SK-N-SH treated with all-trans-retinoic acid at 6 μM for 48 hours (cell line): ENCODE results near the gene C5.

Experiments
- ATAC-seq: fragments of 200-7000 bp; cut with Tn5 transposase; 3 replicates; pipeline ENCODE4 v1.9.1; 2020; ENCODE audit warnings: mild to moderate bottlenecking, moderate library complexity
- ARNTL ChIP-seq: fragments of 450-650 bp; formaldehyde crosslinking; IDR thresholded peaks from 2 replicates; pipeline ENCODE4 v1.5.0; 2020; ENCODE audit warnings: low read depth, mild to moderate bottlenecking, moderate library complexity, borderline replicate concordance
- BACH2 ChIP-seq: fragments of 250-450 bp; sonication (Bioruptor Pico); IDR thresholded peaks from 2 replicates; pipeline ENCODE4 v1.9.0; 2021; ENCODE audit warnings: mild to moderate bottlenecking, borderline replicate concordance
- CREB5 ChIP-seq: fragments of 250-450 bp; sonication (Bioruptor Pico); IDR thresholded peaks from 2 replicates; pipeline ENCODE4 v1.5.1; 2020; ENCODE audit warnings: low read depth, mild to moderate bottlenecking, moderate library complexity
- CSDC2 ChIP-seq: fragments of 250-450 bp; sonication (Bioruptor Pico); IDR thresholded peaks from 2 replicates; pipeline ENCODE4 v1.5.0; 2020; ENCODE audit warnings: mild to moderate bottlenecking, moderate library complexity
- CSRNP3 ChIP-seq: fragments of 250-450 bp; sonication (Bioruptor Pico); IDR thresholded peaks from 2 replicates; pipeline ENCODE4 v1.5.1; 2021; ENCODE audit warnings: mild to moderate bottlenecking, moderate library complexity
- ESRRG ChIP-seq: fragments of 250-450 bp; sonication (Bioruptor Pico); IDR thresholded peaks from 2 replicates; pipeline ENCODE4 v1.6.1; 2021; ENCODE audit warnings: mild to moderate bottlenecking
- GLIS3 ChIP-seq: fragments of 250-450 bp; sonication (Bioruptor Pico); IDR thresholded peaks from 2 replicates; pipeline ENCODE4 v1.5.0; 2020; ENCODE audit warnings: mild to moderate bottlenecking, moderate library complexity
- ISL1 ChIP-seq: fragments of 250-450 bp; sonication (Bioruptor Pico); IDR thresholded peaks from 2 replicates; pipeline ENCODE4 v2.1.2; 2022; ENCODE audit warnings: mild to moderate bottlenecking, moderate library complexity
- OSR1 ChIP-seq: fragments of 250-450 bp; sonication (Bioruptor Pico); IDR thresholded peaks from 2 replicates; pipeline ENCODE4 v1.8.0; 2022; ENCODE audit warnings: moderate library complexity, mild to moderate bottlenecking, inconsistent platforms
- PATZ1 ChIP-seq: fragments of 250-450 bp; sonication (Bioruptor Pico); IDR thresholded peaks from 2 replicates; pipeline ENCODE4 v1.8.0; 2020; ENCODE audit warnings: mild to moderate bottlenecking, moderate library complexity, borderline replicate concordance
- PPARA ChIP-seq: fragments of 250-450 bp; sonication (Bioruptor Pico); IDR thresholded peaks from 2 replicates; pipeline ENCODE4 v1.5.0; 2020; ENCODE audit warnings: mild to moderate bottlenecking, borderline replicate concordance
- RARB ChIP-seq: fragments of 250-450 bp; sonication (Bioruptor Pico); IDR thresholded peaks from 2 replicates; pipeline ENCODE4 v1.8.0; 2021; ENCODE audit warnings: mild to moderate bottlenecking, moderate library complexity
- SNAI2 ChIP-seq: fragments of 250-450 bp; sonication (Bioruptor Pico); IDR thresholded peaks from 2 replicates; pipeline ENCODE4 v1.5.0; 2020; ENCODE audit warnings: mild to moderate bottlenecking, moderate library complexity
- TCF4 ChIP-seq: fragments of 250-450 bp; sonication (Bioruptor Pico); IDR thresholded peaks from 2 replicates; pipeline ENCODE4 v1.8.0; 2021; ENCODE audit warnings: mild to moderate bottlenecking, moderate library complexity, borderline replicate concordance
- TOX ChIP-seq: fragments of 250-450 bp; sonication (Bioruptor Pico); IDR thresholded peaks from 2 replicates; pipeline ENCODE4 v1.8.0; 2021; ENCODE audit warnings: mild to moderate bottlenecking, moderate library complexity, borderline replicate concordance
- ZC3H10 ChIP-seq: fragments of 250-450 bp; sonication (Bioruptor Pico); IDR thresholded peaks from 2 replicates; pipeline ENCODE4 v1.5.1; 2021; ENCODE audit warnings: mild to moderate bottlenecking, moderate library complexity
- ZFP3 ChIP-seq: fragments of 250-450 bp; sonication (Bioruptor Pico); IDR thresholded peaks from 2 replicates; pipeline ENCODE4 v1.5.0; 2020; ENCODE audit warnings: mild to moderate bottlenecking, moderate library complexity
- ZFP30 ChIP-seq: fragments of 450-650 bp; formaldehyde crosslinking; IDR thresholded peaks from 2 replicates; pipeline ENCODE4 v1.5.0; 2022; ENCODE audit warnings: mild to moderate bottlenecking, moderate library complexity
- ZNF565 ChIP-seq: fragments of 450-650 bp; formaldehyde crosslinking; conservative IDR thresholded peaks from 2 replicates; pipeline ENCODE4 v1.5.0; 2020; ENCODE audit warnings: low read depth, mild to moderate bottlenecking, moderate library complexity
- ZNF8 ChIP-seq: fragments of 450-650 bp; formaldehyde crosslinking; IDR thresholded peaks from 2 replicates; pipeline ENCODE4 v1.5.0; 2020; ENCODE audit warnings: mild to moderate bottlenecking, moderate library complexity
- TF ChIP-seq, protein P1 (sequence below): fragments of 250-450 bp; sonication (Bioruptor Pico); IDR thresholded peaks from 2 replicates; pipeline ENCODE4 v1.5.0; 2020; ENCODE audit warnings: mild to moderate bottlenecking, moderate library complexity

The C5 gene

GRCh38 chr9:120929229-120929791 is 120.8 kb downstream of the C5 start:
- no peak for ATAC-seq
- TF ChIP-seq PATZ1 (no peak), ZC3H10 (CRISPR knock-in tag) (no peak), ARNTL (CRISPR knock-in tag) (no peak), OSR1 (CRISPR knock-in tag) (no peak), TCF4 (CRISPR knock-in tag) (no peak), ZNF565 (no peak), CREB5 (CRISPR knock-in tag) (no peak), RARB (CRISPR knock-in tag) (no peak), CSRNP3 (CRISPR knock-in tag) (no peak), PPARA (no peak), ZFP30 (no peak), GLIS3 (CRISPR knock-in tag) (no peak), CSDC2 (CRISPR knock-in tag) (no peak), TOX (no peak), SNAI2 (no peak), BACH2 (CRISPR knock-in tag) (no peak)
- TF ChIP-seq, protein P1, sequence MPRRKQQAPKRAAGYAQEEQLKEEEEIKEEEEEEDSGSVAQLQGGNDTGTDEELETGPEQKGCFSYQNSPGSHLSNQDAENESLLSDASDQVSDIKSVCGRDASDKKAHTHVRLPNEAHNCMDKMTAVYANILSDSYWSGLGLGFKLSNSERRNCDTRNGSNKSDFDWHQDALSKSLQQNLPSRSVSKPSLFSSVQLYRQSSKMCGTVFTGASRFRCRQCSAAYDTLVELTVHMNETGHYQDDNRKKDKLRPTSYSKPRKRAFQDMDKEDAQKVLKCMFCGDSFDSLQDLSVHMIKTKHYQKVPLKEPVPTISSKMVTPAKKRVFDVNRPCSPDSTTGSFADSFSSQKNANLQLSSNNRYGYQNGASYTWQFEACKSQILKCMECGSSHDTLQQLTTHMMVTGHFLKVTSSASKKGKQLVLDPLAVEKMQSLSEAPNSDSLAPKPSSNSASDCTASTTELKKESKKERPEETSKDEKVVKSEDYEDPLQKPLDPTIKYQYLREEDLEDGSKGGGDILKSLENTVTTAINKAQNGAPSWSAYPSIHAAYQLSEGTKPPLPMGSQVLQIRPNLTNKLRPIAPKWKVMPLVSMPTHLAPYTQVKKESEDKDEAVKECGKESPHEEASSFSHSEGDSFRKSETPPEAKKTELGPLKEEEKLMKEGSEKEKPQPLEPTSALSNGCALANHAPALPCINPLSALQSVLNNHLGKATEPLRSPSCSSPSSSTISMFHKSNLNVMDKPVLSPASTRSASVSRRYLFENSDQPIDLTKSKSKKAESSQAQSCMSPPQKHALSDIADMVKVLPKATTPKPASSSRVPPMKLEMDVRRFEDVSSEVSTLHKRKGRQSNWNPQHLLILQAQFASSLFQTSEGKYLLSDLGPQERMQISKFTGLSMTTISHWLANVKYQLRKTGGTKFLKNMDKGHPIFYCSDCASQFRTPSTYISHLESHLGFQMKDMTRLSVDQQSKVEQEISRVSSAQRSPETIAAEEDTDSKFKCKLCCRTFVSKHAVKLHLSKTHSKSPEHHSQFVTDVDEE (CRISPR knock-in tag): no peak

DNA sequence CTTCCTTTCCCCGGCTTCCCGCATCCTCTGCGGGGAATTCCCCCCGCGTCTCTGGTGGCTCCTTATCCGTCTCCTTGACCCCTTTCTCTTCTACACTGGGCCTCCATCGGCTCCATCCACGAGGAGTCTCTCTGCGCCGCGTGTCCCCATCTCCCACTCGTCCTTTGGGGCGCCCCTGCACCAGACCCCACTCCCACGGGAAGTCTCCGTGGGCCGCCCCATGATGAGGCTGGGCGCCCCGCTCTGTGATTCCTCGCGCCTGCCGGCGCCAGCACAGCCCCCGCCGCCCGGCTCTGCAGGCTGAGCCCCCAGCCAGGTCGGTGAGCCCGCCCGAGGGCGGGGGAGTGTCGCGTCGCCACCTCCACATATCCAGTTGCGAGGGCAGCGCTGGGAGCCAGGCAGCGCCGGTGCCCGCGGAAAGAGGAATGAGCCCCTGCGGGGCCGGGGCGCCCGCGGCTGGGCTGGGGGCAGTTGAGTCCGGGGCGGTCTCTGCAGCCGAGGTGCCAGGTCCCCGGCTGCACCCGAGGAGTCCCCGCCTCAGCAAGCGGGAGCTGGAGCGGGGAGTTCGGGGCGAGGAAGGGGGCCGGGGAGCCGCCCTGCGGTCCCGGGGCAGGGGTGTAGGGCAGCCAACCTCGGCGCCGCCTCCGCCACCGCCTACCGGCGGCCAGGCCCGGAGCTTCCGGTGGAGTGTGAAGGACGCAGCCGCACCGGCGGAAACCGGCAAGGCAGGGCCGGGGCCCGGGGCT is 121.4 kb downstream of the C5 start:
- TF ChIP-seq ESRRG (CRISPR knock-in tag) (no peak), PPARA (no peak), ZNF565 (no peak), ISL1 (CRISPR knock-in tag) (no peak), ZC3H10 (CRISPR knock-in tag) (no peak), BACH2 (CRISPR knock-in tag) (no peak), OSR1 (CRISPR knock-in tag) (no peak), GLIS3 (CRISPR knock-in tag) (no peak), SNAI2 (no peak), TCF4 (CRISPR knock-in tag) (no peak), RARB (CRISPR knock-in tag) (no peak), ARNTL (CRISPR knock-in tag) (no peak), ZFP3 (no peak), PATZ1 (no peak), CREB5 (CRISPR knock-in tag) (no peak), CSRNP3 (CRISPR knock-in tag) (no peak), CSDC2 (CRISPR knock-in tag) (no peak), ZFP30 (no peak), ZNF8 (no peak)
- TF ChIP-seq, protein P1 (CRISPR knock-in tag): no peak
- peak; percentile 23; the same call in 1 of the 3 replicates for ATAC-seq
